ENCODE results near the gene MFAP3L. TPM values are rescaled to one million over a fixed set of nuclear protein-coding genes. Genes with fewer than 3 reads are reported as not detected.

The MFAP3L gene
- total RNA-seq (ENCODE audit: low replicate concordance) = 7.4 and 10.1 TPM in 2 replicates
- long read RNA-seq, partial matches to known transcripts = 0 of 5 reads
- long read RNA-seq, other reads (novel, unspliced or antisense) = 5 of 5 reads

DNA sequence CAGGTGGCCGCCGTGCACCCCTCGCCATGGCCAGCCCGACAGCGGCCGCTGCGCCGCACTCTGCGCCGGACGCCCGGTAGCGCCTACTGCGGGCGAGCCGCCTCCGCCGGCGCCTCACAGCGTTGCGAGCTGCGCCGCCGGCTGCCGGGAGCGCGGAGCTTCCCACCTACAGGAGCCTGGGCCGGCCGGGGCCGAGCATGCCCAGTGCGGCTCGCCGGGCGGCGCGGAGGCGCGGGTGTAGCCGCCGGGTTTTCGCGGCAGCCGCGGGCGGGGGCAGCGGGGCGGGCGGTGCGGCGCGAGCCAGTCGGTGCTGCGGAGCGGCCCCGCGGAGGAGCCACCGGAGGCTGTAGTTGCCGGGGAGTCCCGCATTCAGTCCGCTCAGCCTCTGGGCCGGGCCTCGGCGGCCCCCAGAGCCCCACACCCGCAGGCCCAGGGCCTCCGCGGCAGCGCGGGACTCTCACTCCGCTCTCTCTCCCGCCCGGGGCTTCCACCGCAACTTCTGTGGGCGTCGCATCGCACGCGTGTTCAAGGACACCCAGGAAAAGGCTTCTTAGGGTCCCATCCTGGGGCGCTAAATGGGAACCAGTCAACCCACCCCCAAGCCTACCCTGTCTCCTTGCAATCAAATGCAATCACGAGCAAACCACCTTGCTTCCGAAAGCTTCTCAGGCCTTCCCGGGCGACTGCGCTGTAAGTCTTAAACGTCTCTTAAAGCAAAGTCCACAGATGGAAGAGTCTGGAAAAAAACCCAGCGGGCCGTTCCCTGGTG lies at the start of gene MFAP3L:
TSS of gene MFAP3L (minus strand) at position 143 of the 769 bp plus-strand sequence. CDS start 20,518 bp downstream, outside the sequence.
- peak; percentile 96 for DNase-seq (ENCODE audit: extremely low spot score, unreplicated experiment)
- H3K27me3 Mint-ChIP-seq = peaks cover 51% of the 10 kb centered on the region
- H3K4me1 Mint-ChIP-seq (ENCODE audit: unreplicated experiment) = no peaks in the 10 kb centered on the region
- H3K27ac Mint-ChIP-seq = peak within 1 kb of the TSS; percentile 96
- TF ChIP-seq, protein P1, sequence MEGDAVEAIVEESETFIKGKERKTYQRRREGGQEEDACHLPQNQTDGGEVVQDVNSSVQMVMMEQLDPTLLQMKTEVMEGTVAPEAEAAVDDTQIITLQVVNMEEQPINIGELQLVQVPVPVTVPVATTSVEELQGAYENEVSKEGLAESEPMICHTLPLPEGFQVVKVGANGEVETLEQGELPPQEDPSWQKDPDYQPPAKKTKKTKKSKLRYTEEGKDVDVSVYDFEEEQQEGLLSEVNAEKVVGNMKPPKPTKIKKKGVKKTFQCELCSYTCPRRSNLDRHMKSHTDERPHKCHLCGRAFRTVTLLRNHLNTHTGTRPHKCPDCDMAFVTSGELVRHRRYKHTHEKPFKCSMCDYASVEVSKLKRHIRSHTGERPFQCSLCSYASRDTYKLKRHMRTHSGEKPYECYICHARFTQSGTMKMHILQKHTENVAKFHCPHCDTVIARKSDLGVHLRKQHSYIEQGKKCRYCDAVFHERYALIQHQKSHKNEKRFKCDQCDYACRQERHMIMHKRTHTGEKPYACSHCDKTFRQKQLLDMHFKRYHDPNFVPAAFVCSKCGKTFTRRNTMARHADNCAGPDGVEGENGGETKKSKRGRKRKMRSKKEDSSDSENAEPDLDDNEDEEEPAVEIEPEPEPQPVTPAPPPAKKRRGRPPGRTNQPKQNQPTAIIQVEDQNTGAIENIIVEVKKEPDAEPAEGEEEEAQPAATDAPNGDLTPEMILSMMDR (conservative IDR thresholded peaks at IDR 0.05) = no peak
- H3K4me3 Mint-ChIP-seq = peak within 1 kb of the TSS; percentile 97
- H3K36me3 Mint-ChIP-seq = no peaks in the 10 kb centered on the region
- H3K9me3 Mint-ChIP-seq = no peaks in the 10 kb centered on the region

DNA sequence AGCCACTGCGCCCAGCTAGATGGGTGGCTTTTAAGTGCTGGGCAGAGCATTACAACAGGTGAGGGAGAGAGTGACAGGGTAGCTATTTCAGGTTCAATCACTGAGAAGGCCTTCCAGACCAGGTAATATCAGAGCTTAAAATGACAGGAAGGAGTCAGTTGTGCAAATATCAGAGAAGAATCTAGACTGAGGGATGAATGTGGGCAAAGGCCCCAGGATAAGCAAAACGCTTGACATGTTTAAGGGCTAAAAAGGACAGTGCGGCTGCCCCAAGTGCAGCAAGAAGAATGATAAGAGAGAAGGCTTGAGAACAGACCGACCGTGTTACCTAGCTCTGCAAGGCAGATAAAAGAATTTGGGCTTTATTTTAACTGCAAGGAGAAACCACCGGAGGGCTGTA lies 45.0 kb upstream of the MFAP3L start:
- TF ChIP-seq, protein P1 (conservative IDR thresholded peaks at IDR 0.05) = no peak
- no peaks in the 10 kb centered on the region for H3K4me1 Mint-ChIP-seq (ENCODE audit: unreplicated experiment)

DNA sequence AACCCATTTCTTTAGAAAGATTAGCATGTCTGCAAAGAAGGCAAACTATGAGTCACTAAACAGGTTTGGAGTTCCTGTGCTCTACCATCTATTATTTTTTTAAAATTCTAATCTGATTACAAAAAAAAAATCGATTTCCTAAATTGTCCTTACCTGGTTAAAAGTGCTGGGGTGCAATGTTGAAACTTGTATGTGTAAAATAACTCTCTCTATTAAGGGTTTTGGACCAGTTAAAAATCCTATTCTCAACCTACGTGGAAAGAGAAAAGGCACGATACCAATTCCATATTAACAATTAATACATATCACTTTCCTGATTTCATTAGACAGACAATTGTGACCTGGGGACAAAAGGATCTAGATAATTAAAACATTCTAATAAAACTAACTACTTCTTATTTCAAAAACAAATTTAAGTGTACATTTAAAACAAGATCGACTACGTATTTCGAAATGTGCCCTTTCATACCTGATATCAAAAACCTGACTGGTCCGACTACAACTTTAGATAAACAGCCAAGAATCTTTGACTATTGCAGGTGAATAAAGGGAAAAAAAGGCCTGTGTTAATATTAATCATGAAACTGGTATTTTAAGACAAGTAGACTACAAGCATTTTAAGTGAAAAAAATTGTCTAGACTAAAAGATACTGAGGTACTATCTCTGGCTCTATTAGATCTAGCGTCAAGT lies 42.4 kb upstream of the MFAP3L start:
- no peak for DNase-seq (ENCODE audit: extremely low spot score, unreplicated experiment)

More for the DNA sequence above, 45.0 kb upstream of the MFAP3L start:
- no peak overlapping the region for H3K4me3 Mint-ChIP-seq
- no peak overlapping the region for H3K27ac Mint-ChIP-seq
- no peak for DNase-seq (ENCODE audit: extremely low spot score, unreplicated experiment)
- no peaks in the 10 kb centered on the region for H3K9me3 Mint-ChIP-seq
- H3K36me3 Mint-ChIP-seq = peaks cover 34% of the 10 kb centered on the region
- no peaks in the 10 kb centered on the region for H3K27me3 Mint-ChIP-seq

DNA sequence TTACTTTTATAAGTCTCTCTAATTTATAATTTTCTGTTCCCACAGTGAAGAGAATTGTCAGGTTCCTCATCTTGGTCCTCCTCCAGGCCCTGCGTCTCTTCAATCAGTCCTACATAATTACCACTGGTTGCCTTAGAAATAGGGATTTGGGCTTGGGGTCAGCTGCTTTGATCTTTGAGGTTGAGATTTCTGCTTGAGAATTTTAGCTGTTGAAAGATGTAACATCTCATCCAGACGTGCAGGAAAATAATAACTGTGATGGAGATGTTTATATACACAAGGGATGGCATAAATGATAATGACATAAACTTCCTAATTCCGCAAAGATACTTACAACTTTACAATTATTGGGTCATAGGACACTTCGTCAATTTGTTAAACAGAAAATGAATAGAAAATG lies 33.2 kb upstream of the MFAP3L start:
- no peak for DNase-seq (ENCODE audit: extremely low spot score, unreplicated experiment)
- no peaks in the 10 kb centered on the region for H3K9me3 Mint-ChIP-seq
- no peak overlapping the region for H3K27ac Mint-ChIP-seq
- H3K4me3 Mint-ChIP-seq = no peak overlapping the region
- no peaks in the 10 kb centered on the region for H3K27me3 Mint-ChIP-seq
- H3K36me3 Mint-ChIP-seq = peaks cover 18% of the 10 kb centered on the region
- TF ChIP-seq, protein P1 (conservative IDR thresholded peaks at IDR 0.05) = no peak
- H3K4me1 Mint-ChIP-seq (ENCODE audit: unreplicated experiment) = no peaks in the 10 kb centered on the region

More for the DNA sequence above, 42.4 kb upstream of the MFAP3L start:
- Mint-ChIP-seq H3K27ac (no peak overlapping the region), H3K36me3 (peaks cover 23% of the 10 kb centered on the region), H3K9me3 (no peaks in the 10 kb centered on the region), H3K4me3 (no peak overlapping the region), H3K27me3 (no peaks in the 10 kb centered on the region), H3K4me1 (ENCODE audit: unreplicated experiment) (no peaks in the 10 kb centered on the region)
- TF ChIP-seq, protein P1 (conservative IDR thresholded peaks at IDR 0.05) = no peak

DNA sequence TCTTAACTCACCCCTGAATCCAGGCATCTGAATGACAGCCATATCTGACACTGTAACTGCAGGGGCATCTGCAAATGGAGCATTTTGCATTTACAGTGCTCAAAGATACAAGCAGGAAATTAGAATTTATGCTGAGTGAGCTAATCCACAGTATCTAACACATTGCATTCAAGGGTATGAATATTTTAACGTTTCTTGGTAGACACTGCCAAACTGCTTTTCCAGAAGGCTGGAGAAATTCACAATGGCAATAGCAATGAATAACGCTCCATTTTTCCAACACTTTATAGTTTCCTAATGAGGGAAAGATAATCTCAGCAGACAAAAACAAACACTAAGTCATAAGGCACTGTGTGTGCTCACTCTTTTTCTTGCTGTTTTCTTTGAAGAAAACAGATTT lies 32.6 kb upstream of the MFAP3L start:
- Mint-ChIP-seq H3K27ac (no peak overlapping the region), H3K27me3 (no peaks in the 10 kb centered on the region), H3K4me3 (no peak overlapping the region), H3K9me3 (no peaks in the 10 kb centered on the region), H3K4me1 (ENCODE audit: unreplicated experiment) (no peaks in the 10 kb centered on the region), H3K36me3 (peaks cover 18% of the 10 kb centered on the region)
- no peak for DNase-seq (ENCODE audit: extremely low spot score, unreplicated experiment)
- TF ChIP-seq, protein P1 (conservative IDR thresholded peaks at IDR 0.05) = no peak

All from type B pancreatic cell (in vitro differentiated cells).